ENCODE data around the gene CHCHD1.
"Not testable (repeated sequence)": the region's sequence is repeated elsewhere in the genome, so short reads cannot be mapped to it uniquely, and the experiment has no call there.

Gene CHCHD1

GRCh38 chr10:73791871-73792400 is 10.1 kb downstream of the CHCHD1 start:
- Histone ChIP-seq H3K27me3 (ENCODE audit: control insufficient read depth, insufficient read depth, low read length) (no peaks in the 10 kb centered on the region), H3K4me3 (ENCODE audit: low read length) (no peak overlapping the region), H3K4me1 (ENCODE audit: control insufficient read depth, insufficient read depth, low read length) (no peaks in the 10 kb centered on the region; the same call in 1 of the 2 replicates), H3K36me3 (ENCODE audit: control insufficient read depth, insufficient read depth, low read length) (peaks cover 29% of the 10 kb centered on the region), H3K9me3 (ENCODE audit: control insufficient read depth, insufficient read depth, low read length) (no peaks in the 10 kb centered on the region), H3K27ac (ENCODE audit: low read length) (no peak overlapping the region)
- no CpG with 5 or more reads among the region's 26 CpGs for WGBS (ENCODE audit: insufficient coverage, insufficient read length)
- no peak for DNase-seq (ENCODE audit: low read depth, low spot score)

GRCh38 chr10:73793456-73793855 is 11.6 kb downstream of the CHCHD1 start:
- peaks cover 29% of the 10 kb centered on the region for H3K36me3 ChIP-seq (ENCODE audit: control insufficient read depth, insufficient read depth, low read length)
- WGBS (ENCODE audit: insufficient coverage, insufficient read length), result no CpG with 5 or more reads among the region's 5 CpGs

GRCh38 chr10:73795491-73795890 is 13.6 kb downstream of the CHCHD1 start:
- DNase-seq (ENCODE audit: low read depth, low spot score), result not testable (repeated sequence)
- H3K36me3 ChIP-seq (ENCODE audit: control insufficient read depth, insufficient read depth, low read length), result peaks cover 22% of the 10 kb centered on the region
- no CpG with 5 or more reads among the region's 10 CpGs for WGBS (ENCODE audit: insufficient coverage, insufficient read length)

More at GRCh38 chr10:73793456-73793855, 11.6 kb downstream of the CHCHD1 start:
- no peak overlapping the region for H3K4me3 ChIP-seq (ENCODE audit: low read length)
- no peaks in the 10 kb centered on the region for H3K27me3 ChIP-seq (ENCODE audit: control insufficient read depth, insufficient read depth, low read length)
- H3K9me3 ChIP-seq (ENCODE audit: control insufficient read depth, insufficient read depth, low read length), result no peaks in the 10 kb centered on the region
- no peak overlapping the region for H3K27ac ChIP-seq (ENCODE audit: low read length)
- no peaks in the 10 kb centered on the region; the same call in 1 of the 2 replicates for H3K4me1 ChIP-seq (ENCODE audit: control insufficient read depth, insufficient read depth, low read length)
- DNase-seq (ENCODE audit: low read depth, low spot score), result no peak

GRCh38 chr10:73796035-73796434 is 14.2 kb downstream of the CHCHD1 start:
- H3K36me3 ChIP-seq (ENCODE audit: control insufficient read depth, insufficient read depth, low read length), result peaks cover 22% of the 10 kb centered on the region
- not testable (repeated sequence) for H3K4me1 ChIP-seq (ENCODE audit: control insufficient read depth, insufficient read depth, low read length); H3K27ac ChIP-seq (ENCODE audit: low read length); H3K9me3 ChIP-seq (ENCODE audit: control insufficient read depth, insufficient read depth, low read length); H3K4me3 ChIP-seq (ENCODE audit: low read length); H3K27me3 ChIP-seq (ENCODE audit: control insufficient read depth, insufficient read depth, low read length); DNase-seq (ENCODE audit: low read depth, low spot score)
- WGBS (ENCODE audit: insufficient coverage, insufficient read length), result no CpG with 5 or more reads among the region's 8 CpGs

More at GRCh38 chr10:73795491-73795890, 13.6 kb downstream of the CHCHD1 start:
- H3K9me3 ChIP-seq (ENCODE audit: control insufficient read depth, insufficient read depth, low read length); H3K4me1 ChIP-seq (ENCODE audit: control insufficient read depth, insufficient read depth, low read length); H3K4me3 ChIP-seq (ENCODE audit: low read length); H3K27me3 ChIP-seq (ENCODE audit: control insufficient read depth, insufficient read depth, low read length); H3K27ac ChIP-seq (ENCODE audit: low read length): not testable (repeated sequence)

GRCh38 chr10:73796766-73797165 is 14.9 kb downstream of the CHCHD1 start:
- no peaks in the 10 kb centered on the region; the same call in 1 of the 2 replicates for H3K4me1 ChIP-seq (ENCODE audit: control insufficient read depth, insufficient read depth, low read length)
- no peaks in the 10 kb centered on the region for H3K9me3 ChIP-seq (ENCODE audit: control insufficient read depth, insufficient read depth, low read length)
- WGBS (ENCODE audit: insufficient coverage, insufficient read length), result no CpG with 5 or more reads among the region's 5 CpGs
- no peak overlapping the region for H3K27ac ChIP-seq (ENCODE audit: low read length)
- H3K27me3 ChIP-seq (ENCODE audit: control insufficient read depth, insufficient read depth, low read length), result no peaks in the 10 kb centered on the region
- no peak overlapping the region for H3K4me3 ChIP-seq (ENCODE audit: low read length)
- H3K36me3 ChIP-seq (ENCODE audit: control insufficient read depth, insufficient read depth, low read length), result peaks cover 20% of the 10 kb centered on the region
- no peak for DNase-seq (ENCODE audit: low read depth, low spot score)

GRCh38 chr10:73797324-73798025 is 15.6 kb downstream of the CHCHD1 start:
- H3K27ac ChIP-seq (ENCODE audit: low read length), result no peak overlapping the region
- no peaks in the 10 kb centered on the region for H3K27me3 ChIP-seq (ENCODE audit: control insufficient read depth, insufficient read depth, low read length)
- peaks cover 21% of the 10 kb centered on the region for H3K36me3 ChIP-seq (ENCODE audit: control insufficient read depth, insufficient read depth, low read length)
- no CpG with 5 or more reads among the region's 19 CpGs for WGBS (ENCODE audit: insufficient coverage, insufficient read length)
- H3K4me3 ChIP-seq (ENCODE audit: low read length), result no peak overlapping the region
- no peaks in the 10 kb centered on the region; the same call in 1 of the 2 replicates for H3K4me1 ChIP-seq (ENCODE audit: control insufficient read depth, insufficient read depth, low read length)
- H3K9me3 ChIP-seq (ENCODE audit: control insufficient read depth, insufficient read depth, low read length), result no peaks in the 10 kb centered on the region
- no peak for DNase-seq (ENCODE audit: low read depth, low spot score)

- Histone ChIP-seq H3K9me3 (ENCODE audit: control insufficient read depth, insufficient read depth, low read length) (no peaks in the 10 kb centered on the region), H3K27me3 (ENCODE audit: control insufficient read depth, insufficient read depth, low read length) (no peaks in the 10 kb centered on the region), H3K4me1 (ENCODE audit: control insufficient read depth, insufficient read depth, low read length) (no peaks in the 10 kb centered on the region), H3K27ac (ENCODE audit: low read length) (no peak overlapping the region), H3K36me3 (ENCODE audit: control insufficient read depth, insufficient read depth, low read length) (peaks cover 27% of the 10 kb centered on the region), H3K4me3 (ENCODE audit: low read length) (no peak overlapping the region)
- DNase-seq (ENCODE audit: low read depth, low spot score), result no peak
- no CpG with 5 or more reads among the region's 6 CpGs for WGBS (ENCODE audit: insufficient coverage, insufficient read length)
These were observed 16.2 kb downstream of the CHCHD1 start for GRCh38 chr10:73798087-73798486.

- no CpG with 5 or more reads among the region's 10 CpGs for WGBS (ENCODE audit: insufficient coverage, insufficient read length)
- DNase-seq (ENCODE audit: low read depth, low spot score), result no peak
- Histone ChIP-seq H3K27ac (ENCODE audit: low read length) (no peak overlapping the region), H3K36me3 (ENCODE audit: control insufficient read depth, insufficient read depth, low read length) (peaks cover 31% of the 10 kb centered on the region), H3K9me3 (ENCODE audit: control insufficient read depth, insufficient read depth, low read length) (no peaks in the 10 kb centered on the region), H3K4me1 (ENCODE audit: control insufficient read depth, insufficient read depth, low read length) (no peaks in the 10 kb centered on the region), H3K27me3 (ENCODE audit: control insufficient read depth, insufficient read depth, low read length) (no peaks in the 10 kb centered on the region), H3K4me3 (ENCODE audit: low read length) (no peak overlapping the region)
These were observed 17.2 kb downstream of the CHCHD1 start for GRCh38 chr10:73798927-73799560.

GRCh38 chr10:73799899-73800559 is 18.2 kb downstream of the CHCHD1 start:
- H3K36me3 ChIP-seq (ENCODE audit: control insufficient read depth, insufficient read depth, low read length), result peaks cover 27% of the 10 kb centered on the region

GRCh38 chr10:73800560-73801252 is 18.9 kb downstream of the CHCHD1 start:
- no peak overlapping the region for H3K4me3 ChIP-seq (ENCODE audit: low read length)
- H3K4me1 ChIP-seq (ENCODE audit: control insufficient read depth, insufficient read depth, low read length), result no peaks in the 10 kb centered on the region
- no peaks in the 10 kb centered on the region for H3K27me3 ChIP-seq (ENCODE audit: control insufficient read depth, insufficient read depth, low read length)
- H3K36me3 ChIP-seq (ENCODE audit: control insufficient read depth, insufficient read depth, low read length), result peaks cover 31% of the 10 kb centered on the region
- no peak for DNase-seq (ENCODE audit: low read depth, low spot score)
- no peaks in the 10 kb centered on the region for H3K9me3 ChIP-seq (ENCODE audit: control insufficient read depth, insufficient read depth, low read length)
- no peak overlapping the region for H3K27ac ChIP-seq (ENCODE audit: low read length)
- no CpG with 5 or more reads among the region's 20 CpGs for WGBS (ENCODE audit: insufficient coverage, insufficient read length)

More at GRCh38 chr10:73799899-73800559, 18.2 kb downstream of the CHCHD1 start:
- no peaks in the 10 kb centered on the region for H3K27me3 ChIP-seq (ENCODE audit: control insufficient read depth, insufficient read depth, low read length)
- DNase-seq (ENCODE audit: low read depth, low spot score), result no peak
- no peaks in the 10 kb centered on the region for H3K9me3 ChIP-seq (ENCODE audit: control insufficient read depth, insufficient read depth, low read length)
- WGBS (ENCODE audit: insufficient coverage, insufficient read length), result no CpG with 5 or more reads among the region's 9 CpGs
- H3K27ac ChIP-seq (ENCODE audit: low read length), result no peak overlapping the region
- no peak overlapping the region for H3K4me3 ChIP-seq (ENCODE audit: low read length)
- H3K4me1 ChIP-seq (ENCODE audit: control insufficient read depth, insufficient read depth, low read length), result no peaks in the 10 kb centered on the region

Measured in iPS DF 6.9 (cell line).